ENCODE data around the gene FAM219B. TPM values are rescaled to one million over a fixed set of nuclear protein-coding genes. Genes with fewer than 3 reads are reported as not detected.

Gene FAM219B
- total and polyA plus RNA-seq, 2 experiments from 2014 or later: 28.8 to 61.4 TPM

GRCh38 chr15:74857082-74857655 lies 49.5 kb downstream of the FAM219B start:
- no peak overlapping the region for H3K27ac ChIP-seq (ENCODE audit: low read depth)
- no peak overlapping the region for H2AFZ ChIP-seq
- Mint-ChIP-seq H3K4me3 (no peak overlapping the region), H3K9me3 (no peaks in the 10 kb centered on the region), H3K4me1 (no peaks in the 10 kb centered on the region; the same call in 2 of the 3 replicates), H3K27me3 (ENCODE audit: insufficient read depth, low read depth, poor library complexity) (peaks cover 2% of the 10 kb centered on the region), H3K27ac (no peak overlapping the region), H3K36me3 (ENCODE audit: low read depth) (peaks cover 7% of the 10 kb centered on the region; the same call in 2 of the 3 replicates)
- no peak overlapping the region for H3K4me2 ChIP-seq
- no peak for DNase-seq (ENCODE audit: low spot score)
- TF ChIP-seq EZH2 (IDR thresholded peaks at IDR 0.05; ENCODE audit: low read depth, unreplicated experiment): no peak
- TF ChIP-seq STAT1 (IDR thresholded peaks at IDR 0.05; ENCODE audit: unreplicated experiment): no peak
- TF ChIP-seq JUNB (IDR thresholded peaks at IDR 0.05; ENCODE audit: unreplicated experiment): no peak
- no peak for TF ChIP-seq ZNF462 (CRISPR knock-in tag; IDR thresholded peaks at IDR 0.05)
- no peak for TF ChIP-seq POLR2AphosphoS5 (IDR thresholded peaks at IDR 0.05; ENCODE audit: low read depth)
- no peak for TF ChIP-seq ZNF114 (CRISPR knock-in tag; IDR thresholded peaks at IDR 0.05)
- TF ChIP-seq EZH2phosphoT487 (IDR thresholded peaks at IDR 0.05; ENCODE audit: unreplicated experiment): no peak
- no peak for TF ChIP-seq CTCF (conservative IDR thresholded peaks at IDR 0.05; ENCODE audit: low read depth in 2 of 2)
- no peak for TF ChIP-seq CREB1 (CRISPR knock-in tag; IDR thresholded peaks at IDR 0.05; ENCODE audit: low read depth)
- TF ChIP-seq ETS1 (IDR thresholded peaks at IDR 0.05): no peak
- no peak for TF ChIP-seq NANOG (IDR thresholded peaks at IDR 0.05; ENCODE audit: borderline replicate concordance)
- TF ChIP-seq ZNF331 (CRISPR knock-in tag; IDR thresholded peaks at IDR 0.05; ENCODE audit: low read depth): no peak
- TF ChIP-seq REST (IDR thresholded peaks at IDR 0.05; ENCODE audit: unreplicated experiment): no peak
- no peaks in the 10 kb centered on the region for H3F3A ChIP-seq (replicated peaks; ENCODE audit: low read depth)
- H3K79me2 ChIP-seq (replicated peaks; ENCODE audit: insufficient read depth): peaks cover 18% of the 10 kb centered on the region; the same call in 1 of the 2 replicates
- no peak for ATAC-seq
- H3K27me3 ChIP-seq (ENCODE audit: insufficient read depth): no peaks in the 10 kb centered on the region
- H3K36me3 ChIP-seq (ENCODE audit: insufficient read depth): no peaks in the 10 kb centered on the region
- no peaks in the 10 kb centered on the region for H3K4me1 ChIP-seq (ENCODE audit: insufficient read depth)
- H3K4me3 ChIP-seq: no peak overlapping the region
- no peaks in the 10 kb centered on the region for H3K9me2 ChIP-seq (ENCODE audit: insufficient read depth)
- H4K20me1 ChIP-seq (replicated peaks; ENCODE audit: insufficient read depth): peaks cover 4% of the 10 kb centered on the region; the same call in 1 of the 2 replicates
